C4-2B (cell line): ENCODE measurements around the gene CBY2.

ENCODE experiments used
- CTCF ChIP-seq: fragments of 450-650 bp; conservative IDR thresholded peaks from 2 replicates; pipeline ENCODE4 v1.5.1; 2017; ENCODE audit warnings: mild to moderate bottlenecking
- ZFX ChIP-seq: fragments of 450-650 bp; IDR thresholded peaks from 2 replicates; pipeline ENCODE4 v1.6.1; 2017

GRCh38 chr13:45715351-45715750 is 13.2 kb downstream of the CBY2 start:
- TF ChIP-seq CTCF (no peak), ZFX (no peak)
